Measurements from ENCODE around the gene FRA10AC1.

- TF ChIP-seq POLR2A (IDR thresholded peaks at IDR 0.05), result no peak
- TF ChIP-seq CTCF (IDR thresholded peaks at IDR 0.05), result no peak
These were observed 44.6 kb downstream of the FRA10AC1 start for GRCh38 chr10:93657757-93658156.

Measured in right lobe of liver (tissue), 4 donors.